MM.1S (cell line): ENCODE results near the gene DAB2IP.

ENCODE experiments used
- EZH2phosphoT487 ChIP-seq: fragments of 300-600 bp; sonication (generic); IDR thresholded peaks from 2 replicates; pipeline ENCODE4 v1.6.1; 2018; ENCODE audit warnings: antibody characterized with exemption, low read length
- TF ChIP-seq, protein P1 (sequence below): fragments of 300-600 bp; sonication (generic); IDR thresholded peaks from 2 replicates; pipeline ENCODE4 v1.5.1; 2016; ENCODE audit warnings: antibody characterized with exemption, low read length, mixed read lengths

DNA sequence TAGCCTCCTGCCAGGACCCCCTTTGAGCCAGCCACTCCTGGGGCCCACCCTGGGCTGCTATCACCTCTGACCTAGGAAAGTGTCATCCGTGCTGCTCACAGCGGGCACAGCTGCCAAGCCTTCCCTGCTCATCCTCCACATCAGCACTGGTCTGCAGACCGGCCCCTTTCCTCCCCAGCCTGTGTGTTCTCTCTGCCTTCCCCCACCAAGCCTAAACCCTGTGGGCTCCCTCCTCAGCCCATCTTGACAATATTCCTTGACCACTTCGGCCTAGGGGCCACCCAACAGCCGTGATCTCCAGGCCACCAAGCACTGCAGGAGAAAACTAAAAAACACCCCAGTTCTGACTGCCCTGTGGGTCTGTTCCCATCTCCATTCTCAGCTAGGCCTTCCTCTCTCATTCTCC, 135.1 kb downstream of the DAB2IP start:
- TF ChIP-seq, protein P1, sequence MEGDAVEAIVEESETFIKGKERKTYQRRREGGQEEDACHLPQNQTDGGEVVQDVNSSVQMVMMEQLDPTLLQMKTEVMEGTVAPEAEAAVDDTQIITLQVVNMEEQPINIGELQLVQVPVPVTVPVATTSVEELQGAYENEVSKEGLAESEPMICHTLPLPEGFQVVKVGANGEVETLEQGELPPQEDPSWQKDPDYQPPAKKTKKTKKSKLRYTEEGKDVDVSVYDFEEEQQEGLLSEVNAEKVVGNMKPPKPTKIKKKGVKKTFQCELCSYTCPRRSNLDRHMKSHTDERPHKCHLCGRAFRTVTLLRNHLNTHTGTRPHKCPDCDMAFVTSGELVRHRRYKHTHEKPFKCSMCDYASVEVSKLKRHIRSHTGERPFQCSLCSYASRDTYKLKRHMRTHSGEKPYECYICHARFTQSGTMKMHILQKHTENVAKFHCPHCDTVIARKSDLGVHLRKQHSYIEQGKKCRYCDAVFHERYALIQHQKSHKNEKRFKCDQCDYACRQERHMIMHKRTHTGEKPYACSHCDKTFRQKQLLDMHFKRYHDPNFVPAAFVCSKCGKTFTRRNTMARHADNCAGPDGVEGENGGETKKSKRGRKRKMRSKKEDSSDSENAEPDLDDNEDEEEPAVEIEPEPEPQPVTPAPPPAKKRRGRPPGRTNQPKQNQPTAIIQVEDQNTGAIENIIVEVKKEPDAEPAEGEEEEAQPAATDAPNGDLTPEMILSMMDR: no peak
- no peak for TF ChIP-seq EZH2phosphoT487
